Lower leg skin (tissue), 4 donors: Measurements from ENCODE around the gene TXNDC15. TPM values are rescaled to one million over a fixed set of nuclear protein-coding genes. Genes with fewer than 3 reads are reported as not detected.
"Not testable (repeated sequence)": the region's sequence is repeated elsewhere in the genome, so short reads cannot be mapped to it uniquely, and the experiment has no call there.

Experiments
- DNase-seq, 2 donors: peaks; one replicate each; pipeline ENCODE4 v3.0.0-alpha.2; 2019; ENCODE audit warnings: low spot score in 2 of 2
- H3K4me3 ChIP-seq: fragments of 200-600 bp; sonication (generic); 2 replicates; pipeline ENCODE4 v1.5.1; 2017; ENCODE audit warnings: mild to moderate bottlenecking, low read depth; ENCODE audit not compliant: poor library complexity, severe bottlenecking
- CTCF ChIP-seq, 3 donors: fragments of 450-650 bp; IDR thresholded peaks; one replicate each; pipeline ENCODE4 v1.5.1; 2016; ENCODE audit warnings: antibody characterized with exemption in 3 of 3, mild to moderate bottlenecking in 3 of 3, moderate library complexity in 2 of 3
- POLR2A ChIP-seq, 2 donors: fragments of 450-650 bp; IDR thresholded peaks; one replicate each; pipeline ENCODE4 v1.6.1; 2016 to 2017; ENCODE audit warnings: antibody characterized with exemption in 2 of 2, mild to moderate bottlenecking in 1 of 2, moderate library complexity in 1 of 2
- WGBS, 2 donors: methylation state at CpG; one replicate each; pipeline ENCODE4 v1.1.5; 2018; 5-methylcytosine and 5-hydroxymethylcytosine counted together
- intact Hi-C: fragments of 100-400 bp; cut with DNase I; formaldehyde crosslinking; loops from one replicate; pipeline ENCODE4 v1.15.0; 2023; ENCODE audit warnings: low total_unique reads
- total RNA-seq, 4 donors: library from RNA; depleted of rRNA; stranded (reverse); fragments of >200 nt; gene quantifications; one replicate each; pipeline ENCODE4 v1.1.0, GENCODE V29; 2016

TXNDC15 gene
- total RNA-seq, 4 donors from 2014 or later: 32.4 to 71.7 (median 49.7) TPM

GRCh38 chr5:134846641-134846960 lies 27.6 kb upstream of the TXNDC15 start:
- 0 to 1% methylated on average over 11 of the region's 11 CpGs for WGBS, 2 donors
- peak overlapping the region; percentile 80 for H3K4me3 ChIP-seq
- intact Hi-C loops: no loop called here
- no peak for DNase-seq
- TF ChIP-seq POLR2A (IDR thresholded peaks at IDR 0.05): no peak
- TF ChIP-seq CTCF (IDR thresholded peaks at IDR 0.05): no peak

DNA sequence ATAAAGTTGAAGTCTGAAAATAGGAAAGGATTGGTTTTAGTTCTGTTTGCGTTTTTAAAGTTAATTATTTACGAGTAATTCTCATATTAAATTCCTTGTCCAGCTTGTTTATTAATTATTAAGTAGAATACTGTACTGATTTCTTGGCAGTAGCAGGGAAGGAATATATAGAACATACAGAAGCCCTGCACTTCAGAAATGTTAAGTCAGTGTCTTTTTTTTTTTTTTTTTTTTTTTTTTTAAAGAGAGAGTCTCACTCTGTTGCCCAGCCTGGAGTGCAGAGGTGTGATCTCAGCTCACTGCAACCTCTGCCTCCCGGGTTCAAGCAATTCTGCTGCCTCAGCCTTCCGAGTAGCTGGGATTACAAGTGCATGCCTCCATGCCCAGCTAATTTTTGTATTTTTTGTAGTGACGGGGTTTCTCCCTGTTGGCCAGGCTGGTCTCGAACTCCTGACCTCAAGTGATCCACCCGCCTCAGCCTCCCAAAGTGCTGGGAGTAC lies 24.7 kb upstream of the TXNDC15 start:
- WGBS, 2 donors: 90 to 94% methylated on average over 7 of the region's 7 CpGs
- H3K4me3 ChIP-seq, intact Hi-C loops, DNase-seq: not testable (repeated sequence)

- no peak for TF ChIP-seq POLR2A (IDR thresholded peaks at IDR 0.05)
- no peak for TF ChIP-seq CTCF (IDR thresholded peaks at IDR 0.05)
- 48 to 56% methylated on average over 1 of the region's 1 CpG for WGBS, 2 donors
- DNase-seq: no peak
- no peak overlapping the region for H3K4me3 ChIP-seq
- intact Hi-C loops: no loop called here
Observed at GRCh38 chr5:134851307-134851923, 22.8 kb upstream of the TXNDC15 start.

DNA sequence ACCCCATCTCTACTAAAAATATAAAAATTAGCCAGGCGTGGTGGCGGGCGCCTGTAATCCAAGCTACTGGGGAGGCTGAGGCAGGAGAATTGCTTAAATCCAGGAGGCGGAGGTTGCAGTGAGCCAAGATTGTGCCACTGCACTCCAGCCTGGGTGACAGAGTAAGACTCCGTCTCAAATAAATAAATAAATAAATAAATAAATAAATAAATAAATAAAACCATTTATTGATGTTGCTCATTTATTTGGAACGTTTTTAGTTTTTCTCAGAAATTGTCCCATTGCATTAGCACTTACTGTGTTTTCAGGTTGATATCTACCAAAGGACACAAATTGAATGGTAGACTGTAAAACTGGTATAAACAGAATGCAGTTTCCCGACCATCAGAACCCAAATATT lies 17.7 kb upstream of the TXNDC15 start:
- WGBS, 2 donors: 91% methylated on average over 7 of the region's 7 CpGs
- intact Hi-C loops, DNase-seq, H3K4me3 ChIP-seq: not testable (repeated sequence)

DNA sequence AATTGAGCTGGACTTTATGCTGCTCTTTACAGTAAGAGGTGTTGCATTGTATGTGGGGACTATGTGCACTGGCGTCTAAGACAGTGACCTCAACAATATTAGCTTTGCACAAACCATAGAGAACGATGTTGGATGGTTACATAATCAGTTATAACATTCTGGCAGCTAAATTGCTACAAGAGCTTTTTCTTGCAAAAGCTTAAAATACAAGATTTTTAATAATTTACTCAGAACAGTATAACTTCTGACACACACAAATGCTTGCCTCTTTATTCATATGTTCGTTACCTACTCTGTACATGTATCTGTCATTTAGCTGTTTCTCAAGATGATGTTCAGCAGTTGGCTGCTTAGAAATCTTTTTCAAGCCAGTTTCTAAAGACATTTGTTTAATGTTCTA lies 16.8 kb upstream of the TXNDC15 start:
- no peak for TF ChIP-seq CTCF (IDR thresholded peaks at IDR 0.05)
- H3K4me3 ChIP-seq: no peak overlapping the region
- DNase-seq: no peak
- WGBS, 2 donors: 69 to 79% methylated on average over 3 of the region's 3 CpGs
- intact Hi-C loops: no loop called here

DNA sequence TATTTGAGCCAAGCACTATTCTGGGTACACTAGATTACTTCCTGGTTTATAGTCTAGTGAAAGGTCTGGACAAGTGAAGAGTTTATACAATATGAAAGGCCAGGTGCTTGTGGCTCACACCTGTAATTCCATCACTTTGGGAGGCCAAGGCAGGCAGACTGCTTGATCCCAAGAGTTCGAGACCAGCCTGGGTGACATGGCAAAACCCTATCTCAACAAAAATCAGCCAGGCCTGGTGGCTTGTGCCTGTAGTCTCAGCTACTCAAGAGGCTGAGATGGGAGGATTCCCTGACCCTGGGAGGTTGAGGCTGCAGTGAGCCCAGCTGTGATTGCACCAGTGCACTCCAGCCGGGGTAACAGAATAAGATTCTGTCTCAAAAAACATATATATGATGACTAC lies 9.5 kb upstream of the TXNDC15 start:
- 85 to 92% methylated on average over 2 of the region's 2 CpGs for WGBS, 2 donors
- DNase-seq: no peak
- intact Hi-C loops: no loop called here
- no peak overlapping the region for H3K4me3 ChIP-seq
- no peak for TF ChIP-seq POLR2A (IDR thresholded peaks at IDR 0.05)
- TF ChIP-seq CTCF (IDR thresholded peaks at IDR 0.05): no peak

- WGBS, 2 donors: 78% methylated on average over 6 of the region's 6 CpGs
Observed at GRCh38 chr5:134873494-134873893, 677 bp upstream of the TXNDC15 start.

More at GRCh38 chr5:134873494-134873893, 677 bp upstream of the TXNDC15 start:
- intact Hi-C loops: no loop called here
- TF ChIP-seq POLR2A (IDR thresholded peaks at IDR 0.05): no peak
- TF ChIP-seq CTCF (IDR thresholded peaks at IDR 0.05): no peak
- H3K4me3 ChIP-seq: no peak overlapping the region
- peak in 1 of 2 donors; percentile 18 for DNase-seq
